HG03108 (cell line): ENCODE results near the gene CLASP1.
"Not testable (repeated sequence)": the region's sequence is repeated elsewhere in the genome, so short reads cannot be mapped to it uniquely, and the experiment has no call there.

Source experiments
- ATAC-seq: cut with Tn5 transposase; IDR thresholded peaks from one replicate; pipeline ENCODE4 v1.9.1; 2021; ENCODE audit warnings: moderate library complexity; ENCODE audit not compliant: unreplicated experiment

Gene CLASP1

GRCh38 chr2:121359716-121360565, 289.3 kb downstream of the CLASP1 start:
- no peak for ATAC-seq

- no peak for ATAC-seq
These were observed 290.1 kb downstream of the CLASP1 start for GRCh38 chr2:121359170-121359569.

GRCh38 chr2:121358291-121358690, 291.0 kb downstream of the CLASP1 start:
- ATAC-seq = no peak

GRCh38 chr2:121356058-121356640, 293.1 kb downstream of the CLASP1 start:
- no peak for ATAC-seq

GRCh38 chr2:121355488-121355887, 293.8 kb downstream of the CLASP1 start:
- ATAC-seq = no peak

GRCh38 chr2:121351521-121352318, 297.5 kb downstream of the CLASP1 start:
- ATAC-seq = no peak

GRCh38 chr2:121350890-121351289, 298.4 kb downstream of the CLASP1 start:
- ATAC-seq = no peak

GRCh38 chr2:121350402-121350775, 298.9 kb downstream of the CLASP1 start:
- no peak for ATAC-seq

- ATAC-seq = no peak
These were observed 299.4 kb downstream of the CLASP1 start for GRCh38 chr2:121349721-121350401.

GRCh38 chr2:121348128-121348740, 301.0 kb downstream of the CLASP1 start:
- ATAC-seq = no peak

- no peak for ATAC-seq
These were observed 302.4 kb downstream of the CLASP1 start for GRCh38 chr2:121346859-121347258.

- no peak for ATAC-seq
These were observed 302.9 kb downstream of the CLASP1 start for GRCh38 chr2:121346407-121346806.

GRCh38 chr2:121345887-121346286, 303.4 kb downstream of the CLASP1 start:
- ATAC-seq = no peak

- no peak for ATAC-seq
These were observed 304.2 kb downstream of the CLASP1 start for GRCh38 chr2:121345101-121345500.

- ATAC-seq = not testable (repeated sequence)
These were observed 305.3 kb downstream of the CLASP1 start for GRCh38 chr2:121343828-121344399.

- ATAC-seq = no peak
These were observed 306.1 kb downstream of the CLASP1 start for GRCh38 chr2:121343191-121343590.

GRCh38 chr2:121342751-121343150, 306.5 kb downstream of the CLASP1 start:
- no peak for ATAC-seq

- ATAC-seq = no peak
These were observed 308.3 kb downstream of the CLASP1 start for GRCh38 chr2:121340926-121341325.

- ATAC-seq = no peak
These were observed 311.0 kb downstream of the CLASP1 start for GRCh38 chr2:121338281-121338680.

GRCh38 chr2:121336528-121337294, 312.6 kb downstream of the CLASP1 start:
- ATAC-seq = no peak
